Astrocyte of the spinal cord (primary cell): Measurements from ENCODE around the gene IL1RL2.
A peak's percentile ranks its signal among the peaks of the same experiment; 100 is the strongest.

Source experiments
- DNase-seq: peaks from one replicate; pipeline ENCODE4 v3.0.0; 2011; ENCODE audit warnings: low read depth, low spot score
- H3K4me3 ChIP-seq: 2 replicates; pipeline ENCODE4 v1.5.1; 2011; ENCODE audit warnings: low read depth, mild to moderate bottlenecking, low read length, moderate library complexity
- CTCF ChIP-seq: IDR thresholded peaks from 2 replicates; pipeline ENCODE4 v1.5.1; 2012; ENCODE audit warnings: low read depth, mild to moderate bottlenecking, low read length, inconsistent platforms
- in situ Hi-C: cut with HindIII; loops from 2 replicates; pipeline ENCODE4 v1.10.0; 2017; ENCODE audit warnings: low sequenced_read_pairs

The IL1RL2 gene

GRCh38 chr2:102261467-102262135 lies 74.8 kb downstream of the IL1RL2 start:
- no peak for TF ChIP-seq CTCF
- H3K4me3 ChIP-seq, result no peak overlapping the region
- no peak for DNase-seq
- in situ Hi-C loops, result no loop called here

DNA sequence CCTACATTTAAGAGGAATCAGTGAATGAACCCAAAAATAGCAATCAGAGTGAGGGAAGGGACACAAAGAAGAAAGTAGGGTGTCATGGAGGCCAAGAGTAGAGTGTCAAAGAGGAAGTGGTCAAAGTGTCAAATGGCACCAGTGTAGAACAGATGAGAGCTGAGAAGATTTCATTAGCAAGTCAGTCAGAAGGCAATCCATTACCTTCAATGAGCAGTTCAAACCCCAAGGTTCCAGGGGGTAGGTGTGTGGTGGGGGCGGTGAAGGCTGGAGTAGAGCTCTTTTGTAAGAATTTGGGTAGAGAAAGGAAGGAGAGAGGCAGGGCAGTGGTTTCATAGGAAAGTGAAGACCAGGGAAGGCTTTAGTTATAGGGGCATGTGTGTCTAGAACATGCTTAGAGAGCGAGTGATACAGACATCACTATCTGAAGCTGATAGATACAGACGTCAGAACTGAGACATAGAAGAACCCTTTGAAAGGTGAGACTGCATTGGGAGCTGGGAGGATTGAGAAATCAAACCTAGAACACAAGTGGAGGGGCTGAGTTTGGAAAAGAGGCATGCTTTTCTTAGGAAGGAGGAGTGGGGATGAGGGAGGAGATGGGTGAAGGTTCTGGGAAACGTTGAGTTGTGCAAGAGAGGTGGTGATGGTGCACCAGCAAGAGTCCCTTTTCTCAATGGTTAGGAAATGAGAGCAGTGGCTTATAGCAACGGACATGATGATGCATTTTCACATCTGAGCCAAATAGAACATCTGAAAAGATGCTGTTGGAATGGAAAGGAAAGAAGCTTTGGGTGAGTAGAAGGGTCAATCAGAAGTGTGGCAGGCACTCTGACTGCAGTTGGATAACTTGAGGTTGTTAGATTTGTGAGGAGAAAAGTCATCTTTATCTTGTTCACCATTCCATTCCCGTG lies 75.7 kb downstream of the IL1RL2 start:
- no peak for DNase-seq
- in situ Hi-C loops, result no loop called here
- TF ChIP-seq CTCF, result no peak
- no peak overlapping the region for H3K4me3 ChIP-seq

DNA sequence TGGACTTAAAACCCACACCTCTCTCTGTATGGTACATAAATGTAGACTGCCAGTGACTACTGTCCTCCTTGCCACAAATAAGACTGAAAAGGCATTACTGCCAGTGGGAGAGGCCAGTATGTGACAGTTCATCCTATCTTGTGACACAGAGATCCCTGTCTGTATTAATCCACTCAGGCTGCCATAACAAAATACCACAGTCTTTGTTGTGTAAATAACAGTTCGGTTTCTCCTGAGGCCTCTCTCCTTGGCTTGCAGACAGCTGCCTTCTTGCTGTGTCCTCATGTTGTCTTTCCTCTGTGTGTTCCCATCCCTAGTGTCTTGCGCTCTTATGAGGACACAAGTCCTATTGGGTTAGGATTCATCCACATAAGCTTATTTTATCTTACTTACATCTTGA lies 78.1 kb downstream of the IL1RL2 start:
- TF ChIP-seq CTCF, result no peak
- no peak for DNase-seq
- no peak overlapping the region for H3K4me3 ChIP-seq
- in situ Hi-C loops, result no loop called here

DNA sequence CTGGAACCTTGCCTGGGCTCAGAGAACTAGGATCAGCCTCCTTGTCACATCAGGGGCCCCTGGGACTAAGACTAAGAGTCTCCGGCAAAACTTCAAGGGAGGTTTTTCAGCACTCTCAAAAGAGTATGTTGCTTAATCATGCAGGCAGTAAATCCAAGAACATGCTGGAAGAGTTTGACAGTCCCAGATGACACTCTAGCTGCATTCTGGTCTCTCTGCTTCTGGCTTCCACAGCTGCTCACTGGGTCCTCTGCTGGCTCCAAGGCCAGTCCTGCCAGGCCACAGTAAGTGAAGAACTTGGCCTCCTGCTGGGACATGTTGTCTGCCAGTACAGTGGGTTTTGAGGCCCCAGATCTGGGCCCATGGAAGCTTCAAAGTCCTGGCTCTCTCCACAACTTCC lies 79.4 kb downstream of the IL1RL2 start:
- DNase-seq, result no peak
- in situ Hi-C loops, result no loop called here
- no peak for TF ChIP-seq CTCF
- no peak overlapping the region for H3K4me3 ChIP-seq

DNA sequence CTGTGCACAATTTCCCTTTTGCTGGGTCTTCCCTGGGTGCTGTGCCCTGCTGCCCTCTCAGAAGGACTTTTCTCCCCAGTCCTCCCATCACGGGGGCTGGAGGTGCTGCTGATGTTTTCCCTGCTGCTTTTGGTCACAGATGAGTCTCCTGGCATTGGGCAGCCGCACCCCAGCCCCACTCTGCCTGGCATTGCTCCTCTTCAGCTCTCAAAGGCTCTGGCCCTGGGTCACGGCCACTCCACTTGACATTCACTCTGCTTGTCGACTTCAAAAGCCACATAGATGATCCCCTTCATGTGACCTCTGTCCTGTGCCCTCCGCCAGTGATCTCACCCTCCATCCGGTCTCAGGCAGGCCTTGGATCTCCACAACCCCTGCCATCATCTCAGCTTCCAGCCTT lies 81.0 kb downstream of the IL1RL2 start:
- in situ Hi-C loops, result no loop called here
- DNase-seq, result no peak
- H3K4me3 ChIP-seq, result no peak overlapping the region
- no peak for TF ChIP-seq CTCF

- in situ Hi-C loops, result no loop called here
- TF ChIP-seq CTCF, result no peak
- H3K4me3 ChIP-seq, result no peak overlapping the region
- peak; percentile 49 for DNase-seq
These were observed 81.8 kb downstream of the IL1RL2 start for GRCh38 chr2:102268510-102269199.
